Cerebellar nuclear complex (tissue), 1 donor: ENCODE results near the gene EFNA4.

ENCODE experiments used
- DNase-seq, 2 experiments: peaks; one replicate each; lab custom pipeline; 2025; lab: John Stamatoyannopoulos, UW

The EFNA4 gene

DNA sequence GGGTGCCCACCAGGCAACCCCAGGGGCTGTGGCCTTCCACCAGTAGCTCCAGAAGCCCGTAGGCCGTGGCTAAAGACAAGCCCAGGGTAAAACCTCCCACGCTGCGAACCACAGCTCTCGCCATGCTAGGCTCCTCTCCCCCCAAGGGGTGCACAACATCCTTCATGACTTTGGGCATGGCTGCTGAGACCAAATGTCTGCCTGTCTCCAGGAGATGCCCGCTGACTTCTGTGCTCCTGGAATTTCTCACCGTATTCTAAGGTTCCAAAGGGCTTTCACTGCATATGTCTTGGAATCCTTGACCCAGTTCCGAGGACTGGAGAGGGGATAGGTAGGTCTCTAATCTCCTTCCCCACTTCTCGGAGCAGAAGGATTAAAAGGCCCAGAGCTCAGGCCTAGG, 30.0 kb upstream of the EFNA4 start, which contains the start of the genes DCST1 and DCST2:
DCST1 (plus strand) TSS at position 301 of the 400 bp plus-strand sequence. CDS start 213 bp downstream, outside the sequence.
DCST2 (minus strand) TSS at position 258 of the 400 bp plus-strand sequence; CDS start at position 178, 80 bp downstream.
- no peak for DNase-seq

- no peak for DNase-seq
Measured at GRCh38 chr1:155034318-155035208, 29.0 kb upstream of the EFNA4 start.

GRCh38 chr1:155035936-155036335, 27.6 kb upstream of the EFNA4 start:
- DNase-seq = no peak

- no peak for DNase-seq
Measured at GRCh38 chr1:155037043-155037442, 26.5 kb upstream of the EFNA4 start.

GRCh38 chr1:155037851-155038441, 25.6 kb upstream of the EFNA4 start:
- no peak for DNase-seq

DNA sequence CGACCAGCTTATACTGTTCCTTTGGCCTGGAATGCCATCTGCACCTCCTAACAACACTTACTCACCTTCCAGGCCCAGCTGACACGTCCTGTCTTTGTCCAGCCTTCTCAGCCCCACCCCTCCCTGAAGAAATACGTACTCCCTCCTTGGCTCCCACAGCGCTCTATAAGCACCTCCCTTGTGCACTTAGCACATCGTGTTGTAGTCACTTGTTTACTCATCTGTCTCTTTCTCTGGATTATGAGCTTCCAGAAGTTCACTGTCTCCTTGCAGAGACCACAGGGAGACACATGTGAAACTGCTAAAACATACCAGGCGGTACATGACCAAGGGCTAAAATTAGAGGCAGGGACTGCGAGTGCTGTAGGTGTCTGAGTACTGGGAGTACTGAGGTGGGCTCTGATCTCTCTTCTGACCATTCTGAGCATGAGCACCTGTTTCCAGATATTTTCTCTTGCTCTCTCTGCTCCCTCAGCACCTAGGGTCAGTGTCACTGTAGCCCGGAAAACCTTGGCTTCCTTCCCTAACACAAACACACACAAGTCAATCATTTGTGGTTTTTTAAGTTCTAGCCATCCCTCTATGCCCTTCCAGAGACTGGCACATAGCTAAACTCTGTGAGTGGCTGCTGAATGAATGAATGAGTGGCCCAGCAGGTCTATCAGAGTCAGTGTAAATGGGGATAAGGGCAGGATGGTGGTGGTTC, 24.8 kb upstream of the EFNA4 start:
- DNase-seq = no peak

DNA sequence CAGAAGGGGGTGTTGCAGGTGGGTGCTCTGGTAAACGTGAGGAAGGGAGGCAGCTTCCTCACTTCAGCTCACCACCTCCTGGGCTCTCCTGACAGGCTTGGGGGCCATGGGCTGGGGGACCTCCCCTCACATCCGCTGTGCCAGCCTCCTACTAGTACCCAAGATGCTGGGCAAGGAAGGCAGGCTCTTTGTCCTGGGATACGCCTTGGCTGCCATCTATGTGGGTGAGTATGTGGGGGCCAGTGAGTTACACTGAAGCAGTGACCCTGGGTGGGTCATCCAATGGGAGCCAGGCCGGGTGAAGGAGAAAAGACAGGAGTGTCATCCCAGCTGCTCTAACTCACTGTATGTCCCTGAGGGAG, 24.3 kb upstream of the EFNA4 start:
- DNase-seq = no peak

GRCh38 chr1:155040358-155041093, 23.0 kb upstream of the EFNA4 start:
- no peak for DNase-seq

- DNase-seq = no peak
Measured at GRCh38 chr1:155042789-155043188, 20.8 kb upstream of the EFNA4 start.

DNA sequence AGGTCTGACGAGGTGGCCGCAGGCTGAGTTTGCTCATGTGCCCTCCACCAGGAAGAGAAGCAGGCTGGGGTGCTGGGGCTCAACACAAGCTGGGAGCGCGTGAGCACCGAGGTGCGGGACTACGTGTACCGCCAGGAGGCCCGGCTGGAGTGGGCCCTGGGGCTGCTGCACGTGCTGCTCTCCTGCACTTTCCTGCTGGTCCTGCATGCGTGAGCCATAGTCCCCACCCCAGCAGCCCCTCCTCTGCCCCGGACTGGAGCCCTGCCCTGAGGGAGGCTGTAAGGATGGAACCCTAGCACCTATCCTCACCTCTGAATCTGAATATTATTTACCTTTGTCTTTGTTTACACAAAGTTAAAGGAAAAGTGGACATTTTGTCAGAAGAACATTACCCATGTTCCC, 20.2 kb upstream of the EFNA4 start:
- DNase-seq = no peak

DNA sequence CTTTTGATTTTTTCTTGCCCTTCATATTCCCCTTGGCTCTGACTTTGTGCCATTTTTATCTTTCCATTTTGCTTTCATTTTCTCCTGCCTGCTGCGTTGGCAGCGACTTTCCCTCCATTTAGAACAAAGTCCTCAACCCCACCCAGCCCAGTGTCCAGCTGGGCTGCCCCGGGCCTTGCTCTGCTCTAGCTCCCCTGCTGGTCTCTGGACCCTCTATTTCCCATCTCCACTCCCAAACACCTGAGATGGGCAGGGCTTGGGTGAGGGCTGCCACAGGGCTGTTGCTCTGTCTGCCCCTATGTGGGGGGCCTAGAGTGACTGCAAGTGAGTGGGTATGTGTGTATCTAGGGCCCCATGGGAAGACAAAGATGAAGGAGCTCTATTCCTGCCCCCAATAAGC, 19.7 kb upstream of the EFNA4 start:
- no peak for DNase-seq

- no peak for DNase-seq
Measured at GRCh38 chr1:155044365-155044764, 19.2 kb upstream of the EFNA4 start.

DNA sequence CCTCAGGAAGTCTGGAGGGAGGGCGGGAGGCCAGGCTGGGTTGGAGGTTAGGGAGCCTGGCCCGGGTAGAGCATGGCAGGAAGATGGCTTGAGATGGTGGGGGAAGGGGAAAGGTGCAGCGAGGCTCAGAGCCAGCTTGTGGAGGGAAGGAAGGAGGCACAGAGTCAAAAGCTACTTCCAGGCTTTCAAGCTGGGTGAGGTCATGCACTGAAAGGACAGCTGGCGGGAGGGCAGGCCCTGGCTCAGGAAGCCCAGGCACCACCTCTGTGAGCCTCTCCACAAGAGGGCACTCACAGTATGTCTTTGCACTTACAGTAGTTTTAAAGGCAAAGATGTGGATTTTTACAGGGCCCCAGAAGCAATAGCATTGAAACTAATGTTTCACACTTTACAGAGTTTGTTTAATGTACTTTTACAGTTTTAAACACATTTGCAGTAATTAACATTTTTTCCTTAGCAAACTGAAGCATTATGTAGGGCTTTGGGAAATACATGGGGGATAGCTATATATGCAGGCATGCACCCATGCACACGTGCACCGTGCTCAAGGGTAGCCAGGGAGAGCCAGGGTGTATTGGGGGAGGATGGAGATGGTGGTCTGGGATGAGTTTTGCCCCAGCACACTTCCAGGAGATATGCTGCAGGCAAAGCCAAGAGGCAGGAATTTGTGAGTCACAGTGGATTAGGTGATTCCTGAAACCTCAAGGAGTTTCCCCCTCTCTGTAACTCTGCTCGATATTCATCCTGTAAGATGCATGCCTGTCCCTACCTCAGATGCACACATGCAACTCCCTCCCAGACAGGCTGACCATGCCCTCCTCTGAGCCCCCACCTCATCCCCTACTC, 18.5 kb upstream of the EFNA4 start:
- no peak for DNase-seq

DNA sequence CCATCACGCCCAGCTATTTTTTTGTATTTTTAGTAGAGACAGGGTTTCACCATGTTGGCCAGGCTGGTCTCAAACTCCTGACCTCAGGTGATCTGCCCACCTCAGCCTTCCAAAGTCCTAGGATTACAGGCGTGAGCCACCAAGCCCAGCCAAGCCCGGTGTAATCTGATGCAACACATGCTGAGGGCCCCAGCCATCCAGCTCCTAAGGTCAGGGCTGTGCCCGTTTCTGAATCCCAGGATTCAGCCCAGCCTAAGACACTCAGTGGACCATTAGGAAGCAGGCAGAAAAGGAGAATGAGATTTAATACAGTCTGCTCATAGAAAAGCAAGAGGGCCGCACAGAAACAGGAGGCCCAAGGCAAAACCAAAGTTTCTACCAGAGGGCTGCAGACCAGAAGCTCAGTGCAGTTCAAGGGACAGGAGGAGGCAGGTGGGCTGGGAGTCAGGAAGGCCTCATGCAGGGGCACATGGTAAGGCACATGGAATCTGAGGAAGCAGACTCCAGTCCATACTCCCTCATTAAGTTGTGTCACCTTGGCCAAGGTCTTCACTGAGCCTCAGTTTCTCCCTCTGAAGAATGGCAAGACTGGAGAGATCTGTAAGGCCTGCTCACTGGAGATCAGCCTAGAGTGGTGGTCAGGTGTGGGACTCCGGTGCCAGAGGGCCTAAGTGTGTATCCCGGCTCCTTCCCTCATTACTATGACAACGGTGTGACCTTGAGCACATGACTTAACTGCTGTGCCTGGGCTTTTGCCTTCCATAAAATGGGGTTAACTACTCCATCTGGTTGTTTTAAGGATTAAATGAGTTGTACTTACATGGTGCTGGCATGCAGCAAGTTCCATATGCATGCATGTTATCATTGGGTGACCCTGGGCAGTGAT, 14.8 kb upstream of the EFNA4 start:
- DNase-seq = no peak

DNA sequence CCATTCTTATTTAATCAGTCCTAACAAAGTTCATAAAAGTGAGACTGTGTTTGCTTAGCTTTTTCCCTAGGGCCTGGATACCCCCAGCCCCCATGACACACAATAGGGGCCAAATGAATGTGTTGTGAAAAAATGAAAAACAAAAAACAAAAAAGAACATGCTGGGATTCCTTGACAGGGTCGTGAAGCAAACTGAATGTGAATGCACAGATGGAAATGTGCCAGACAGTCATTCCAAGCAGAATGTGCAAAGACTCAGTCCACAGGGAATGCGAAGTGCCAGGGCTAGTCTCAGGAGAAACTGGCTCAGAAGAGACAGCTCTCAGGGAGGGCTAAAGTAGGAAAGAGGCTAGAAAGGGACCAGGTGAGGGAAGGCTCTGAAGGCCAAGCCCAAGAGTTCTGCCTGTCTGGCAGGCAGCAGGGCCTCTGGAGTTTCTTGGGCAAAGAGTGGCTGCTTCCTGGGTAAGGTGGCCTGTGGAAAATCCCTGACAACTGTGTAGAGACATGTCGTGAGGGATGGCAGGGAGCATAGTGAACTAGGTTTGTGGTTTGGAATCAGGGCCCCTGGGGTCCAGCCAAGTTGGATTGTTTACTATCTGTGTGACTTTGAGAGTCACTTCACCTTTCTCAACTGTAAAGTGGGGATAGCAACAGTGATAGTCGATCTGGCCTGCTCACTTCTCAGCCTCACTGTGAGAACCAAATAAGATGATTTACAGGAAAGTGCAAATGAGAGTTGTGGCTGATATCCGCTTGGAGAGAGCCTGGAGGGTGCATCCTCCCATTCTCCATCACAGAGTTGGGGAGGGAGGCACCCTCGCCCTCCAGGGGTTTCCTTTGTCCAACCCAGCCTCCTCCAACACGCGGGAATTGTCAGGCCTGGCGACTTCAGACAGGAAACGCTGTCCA, 13.6 kb upstream of the EFNA4 start:
- DNase-seq = no peak

- no peak for DNase-seq
Measured at GRCh38 chr1:155050560-155051341, 12.8 kb upstream of the EFNA4 start, which contains the start of gene ADAM15. Gene ADAM15, plus strand, starts transcription at chr1:155051316. Its CDS starts 71 bp downstream, at chr1:155051387.

GRCh38 chr1:155051342-155051776, 12.2 kb upstream of the EFNA4 start:
- DNase-seq = no peak
